Coronary artery (tissue), 2 donors: ENCODE results near the gene ACAP3.

Experiments
- DNase-seq: peaks from one replicate; pipeline ENCODE4 v3.0.0-alpha.2; 2017; ENCODE audit warnings: low spot score
- H3K27ac ChIP-seq, 2 donors: fragments of 200-600 bp; sonication (generic); one replicate each; pipeline ENCODE4 v1.5.1; 2016 to 2019
- H3K4me3 ChIP-seq: fragments of 200-600 bp; sonication (generic); 2 replicates; pipeline ENCODE4 v1.5.1; 2016; ENCODE audit warnings: mild to moderate bottlenecking, moderate library complexity
- TF ChIP-seq, protein P1 (sequence below): fragments of 200-600 bp; sonication (generic); IDR thresholded peaks from one replicate; pipeline ENCODE4 v1.5.1; 2019; ENCODE audit warnings: antibody characterized with exemption

ACAP3 gene

DNA sequence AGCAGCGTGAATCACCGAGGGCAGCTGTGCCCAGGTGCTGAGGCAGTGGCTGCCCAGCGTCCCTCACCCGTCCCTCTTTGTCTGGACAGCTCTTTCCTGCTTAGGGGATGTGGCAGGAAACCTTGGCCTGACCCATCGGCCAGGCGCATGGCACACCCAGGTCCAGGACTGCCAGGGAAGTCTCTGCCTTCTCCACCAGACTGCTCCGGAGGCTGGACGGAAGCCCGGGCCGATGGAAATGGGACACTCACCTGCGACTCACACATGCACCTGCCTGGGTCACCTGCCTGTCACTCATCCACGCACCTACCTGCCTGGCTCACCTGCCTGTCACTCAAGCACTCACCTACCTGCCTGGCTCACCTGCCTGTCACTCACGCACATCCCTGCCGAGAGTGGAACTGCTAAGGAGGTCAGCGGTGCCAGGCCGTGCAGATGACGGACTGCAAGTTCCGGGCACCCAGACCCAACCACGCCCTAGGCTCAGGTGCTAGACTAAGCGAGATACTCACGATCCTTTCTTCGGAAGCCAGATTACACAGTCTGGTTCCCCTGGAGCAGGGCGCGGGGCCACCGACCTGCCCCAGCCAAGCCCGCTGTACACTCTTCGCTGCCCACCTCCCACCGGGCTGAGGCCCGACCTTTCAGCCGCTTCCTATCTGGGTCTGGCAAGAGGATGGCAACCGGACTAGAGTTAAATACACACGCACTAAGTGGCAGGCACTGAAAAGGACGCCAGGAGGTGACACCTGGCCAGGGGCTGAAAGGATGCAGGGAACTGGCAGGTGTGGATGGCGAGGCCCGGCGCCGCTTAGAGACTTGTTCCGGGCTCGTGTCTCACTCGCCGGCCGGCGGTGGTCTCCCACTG lies 35.2 kb downstream of the ACAP3 start:
- DNase-seq, result no peak

DNA sequence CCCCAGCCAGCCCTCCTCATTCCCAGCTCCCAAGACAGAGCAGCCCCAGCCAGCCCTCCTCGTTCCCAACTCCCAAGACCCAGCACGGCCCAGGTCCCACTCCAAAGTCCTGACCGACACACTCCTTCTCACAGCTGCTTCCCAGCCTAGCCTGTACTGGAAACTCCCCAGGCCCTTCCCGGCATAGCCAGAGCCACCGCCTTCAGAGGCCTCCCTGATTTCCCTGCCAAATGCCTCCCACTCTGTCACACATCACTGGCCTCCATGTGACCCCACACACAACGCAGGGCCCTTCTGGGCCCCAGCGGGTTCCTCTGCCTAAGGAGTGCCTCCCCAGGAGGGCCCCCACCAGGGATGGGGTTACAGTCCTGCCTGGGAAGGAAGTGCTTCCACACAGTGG lies 36.9 kb downstream of the ACAP3 start:
- peak overlapping the region in 1 of 2 donors; percentile 3 for H3K27ac ChIP-seq
- DNase-seq, result no peak
- peak overlapping the region; percentile 49 for H3K4me3 ChIP-seq
- TF ChIP-seq, protein P1, sequence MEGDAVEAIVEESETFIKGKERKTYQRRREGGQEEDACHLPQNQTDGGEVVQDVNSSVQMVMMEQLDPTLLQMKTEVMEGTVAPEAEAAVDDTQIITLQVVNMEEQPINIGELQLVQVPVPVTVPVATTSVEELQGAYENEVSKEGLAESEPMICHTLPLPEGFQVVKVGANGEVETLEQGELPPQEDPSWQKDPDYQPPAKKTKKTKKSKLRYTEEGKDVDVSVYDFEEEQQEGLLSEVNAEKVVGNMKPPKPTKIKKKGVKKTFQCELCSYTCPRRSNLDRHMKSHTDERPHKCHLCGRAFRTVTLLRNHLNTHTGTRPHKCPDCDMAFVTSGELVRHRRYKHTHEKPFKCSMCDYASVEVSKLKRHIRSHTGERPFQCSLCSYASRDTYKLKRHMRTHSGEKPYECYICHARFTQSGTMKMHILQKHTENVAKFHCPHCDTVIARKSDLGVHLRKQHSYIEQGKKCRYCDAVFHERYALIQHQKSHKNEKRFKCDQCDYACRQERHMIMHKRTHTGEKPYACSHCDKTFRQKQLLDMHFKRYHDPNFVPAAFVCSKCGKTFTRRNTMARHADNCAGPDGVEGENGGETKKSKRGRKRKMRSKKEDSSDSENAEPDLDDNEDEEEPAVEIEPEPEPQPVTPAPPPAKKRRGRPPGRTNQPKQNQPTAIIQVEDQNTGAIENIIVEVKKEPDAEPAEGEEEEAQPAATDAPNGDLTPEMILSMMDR, result no peak

More for the DNA sequence above, 35.2 kb downstream of the ACAP3 start:
- H3K4me3 ChIP-seq, result peak overlapping the region; percentile 87
- peak overlapping the region; percentile 80 to 87 for H3K27ac ChIP-seq
- TF ChIP-seq, protein P1, result no peak

DNA sequence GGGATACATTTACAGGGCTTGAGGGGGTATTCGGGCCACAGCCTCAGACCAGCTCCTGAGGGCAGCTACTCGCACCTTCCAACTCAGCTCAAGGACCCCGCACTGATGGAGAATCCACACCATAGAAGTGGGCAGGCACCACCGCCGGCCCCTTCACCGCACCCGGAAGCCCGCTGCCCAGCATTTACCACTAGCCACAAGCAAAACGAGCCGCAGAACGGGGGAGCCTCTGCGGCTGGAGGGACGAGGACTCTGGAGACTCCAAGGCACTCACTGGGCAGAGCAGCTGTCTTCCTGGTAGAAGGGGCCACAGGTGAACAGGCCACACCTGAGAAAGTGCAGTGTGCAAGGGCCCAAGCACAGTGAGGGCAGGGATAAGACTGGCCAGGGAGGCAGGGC lies 39.4 kb downstream of the ACAP3 start:
- TF ChIP-seq, protein P1, result no peak
- no peak for DNase-seq

DNA sequence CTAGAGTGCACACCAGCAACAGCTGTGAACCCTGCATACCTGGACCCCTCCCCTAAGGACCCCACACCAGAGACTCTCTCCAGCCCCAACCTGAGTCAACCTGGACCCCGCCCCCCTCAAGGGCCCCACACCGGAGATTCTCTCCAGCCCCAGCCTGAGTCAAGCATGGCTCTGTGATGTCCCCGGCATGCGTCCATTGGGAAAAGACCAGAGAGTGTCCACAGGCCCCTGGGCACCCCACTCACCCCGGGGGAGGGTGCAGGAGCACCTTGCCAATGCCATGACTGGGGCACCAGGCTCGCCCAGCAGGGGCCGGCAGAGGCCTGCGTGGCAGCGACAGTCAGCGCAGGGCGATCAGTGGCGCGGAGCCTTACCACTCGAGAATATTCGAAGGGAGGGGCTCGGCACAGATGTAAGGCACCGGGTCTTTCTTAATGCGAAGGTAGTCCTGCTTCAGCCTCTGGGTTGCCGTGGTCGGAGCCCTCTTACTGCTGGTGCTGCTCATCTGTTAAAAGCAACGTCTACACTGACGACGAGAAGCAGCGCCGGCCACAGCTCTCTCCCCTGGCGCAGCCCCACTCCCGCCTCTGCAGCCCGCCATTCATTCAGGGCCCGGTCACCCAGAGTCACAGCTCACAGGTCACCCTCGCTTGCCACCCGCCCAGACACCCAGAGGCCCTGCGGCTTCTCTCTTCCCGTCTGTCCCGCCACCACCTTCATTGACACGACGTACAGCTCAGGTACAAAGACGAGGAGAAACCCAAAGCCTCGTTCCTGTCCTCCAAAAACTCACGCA lies 40.0 kb downstream of the ACAP3 start:
- TF ChIP-seq, protein P1, result no peak
- H3K27ac ChIP-seq, result no peak overlapping the region
- H3K4me3 ChIP-seq, result no peak overlapping the region
- DNase-seq, result no peak

More for the DNA sequence above, 39.4 kb downstream of the ACAP3 start:
- H3K4me3 ChIP-seq, result no peak overlapping the region
- no peak overlapping the region for H3K27ac ChIP-seq

DNA sequence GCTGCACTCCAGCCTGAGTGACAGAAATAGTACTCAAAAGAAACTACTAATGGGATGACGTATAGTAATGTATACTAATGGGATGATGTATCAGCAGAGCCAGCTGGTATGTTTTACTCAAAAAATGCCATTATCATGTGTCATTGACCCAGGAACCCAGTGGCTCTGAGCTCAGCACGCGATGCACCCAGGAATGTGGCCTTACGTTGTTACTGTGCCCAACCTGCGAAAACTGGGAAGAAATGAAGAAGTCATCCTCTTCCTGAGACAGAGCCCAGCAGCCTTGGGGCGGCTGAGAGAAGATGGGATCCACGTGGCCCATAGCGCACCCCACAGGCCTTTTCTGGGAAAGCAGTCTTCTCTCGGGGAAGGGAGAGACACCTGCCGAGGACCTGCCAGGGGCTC lies 42.9 kb downstream of the ACAP3 start:
- no peak for DNase-seq
- Histone ChIP-seq H3K27ac (no peak overlapping the region), H3K4me3 (no peak overlapping the region)
- TF ChIP-seq, protein P1, result no peak

DNA sequence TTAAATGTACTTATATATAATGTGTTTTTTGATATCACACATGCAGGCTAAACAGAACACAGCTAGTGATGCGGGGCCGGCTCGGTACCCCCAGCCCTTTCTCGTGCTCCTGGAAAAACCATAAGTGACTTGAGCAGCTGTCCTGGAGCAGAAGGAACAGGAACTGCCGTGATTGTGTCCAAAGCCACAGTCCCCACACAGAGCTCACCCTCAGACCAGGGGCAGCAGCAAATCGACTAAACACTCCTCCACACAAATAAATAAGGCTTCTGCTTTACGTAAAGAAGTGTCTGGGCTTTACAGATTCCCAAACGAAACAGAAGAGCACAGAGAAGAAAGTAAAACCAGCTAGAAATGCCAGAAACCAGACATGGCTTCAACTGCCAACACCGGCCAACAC lies 43.7 kb downstream of the ACAP3 start:
- Histone ChIP-seq H3K27ac (no peak overlapping the region), H3K4me3 (no peak overlapping the region)
- TF ChIP-seq, protein P1, result no peak
- no peak for DNase-seq
